ENCODE data around the gene LRTM1.

The LRTM1 gene

DNA sequence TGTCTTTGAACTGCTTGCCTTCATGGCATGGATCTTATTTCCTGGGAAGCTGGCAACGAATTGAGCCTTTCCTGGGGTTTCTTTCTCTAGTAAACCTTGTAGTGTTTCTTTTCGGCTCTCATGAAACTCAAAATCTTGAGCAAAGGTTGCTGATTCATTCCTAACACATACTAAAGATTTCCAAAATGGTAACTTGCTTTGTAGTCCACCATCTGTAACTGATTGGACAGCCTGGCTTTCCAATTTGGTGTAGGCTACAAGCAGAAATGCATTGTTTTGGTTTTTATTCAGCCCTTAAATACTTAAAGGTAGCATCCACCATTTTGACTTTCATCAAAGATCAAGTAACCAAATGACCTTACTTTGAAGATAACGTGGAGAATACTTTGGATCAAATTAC, 38.1 kb downstream of the LRTM1 start:
- no peak for DNase-seq

- DNase-seq: no peak
Measured at GRCh38 chr3:54888873-54889272, 39.0 kb downstream of the LRTM1 start.

GRCh38 chr3:54888162-54888561, 39.7 kb downstream of the LRTM1 start:
- no peak for DNase-seq

GRCh38 chr3:54882129-54882833, 45.6 kb downstream of the LRTM1 start:
- no peak for DNase-seq

GRCh38 chr3:54878145-54878544, 49.7 kb downstream of the LRTM1 start:
- DNase-seq: no peak

- DNase-seq: no peak
Measured at GRCh38 chr3:54877730-54878129, 50.1 kb downstream of the LRTM1 start.

DNA sequence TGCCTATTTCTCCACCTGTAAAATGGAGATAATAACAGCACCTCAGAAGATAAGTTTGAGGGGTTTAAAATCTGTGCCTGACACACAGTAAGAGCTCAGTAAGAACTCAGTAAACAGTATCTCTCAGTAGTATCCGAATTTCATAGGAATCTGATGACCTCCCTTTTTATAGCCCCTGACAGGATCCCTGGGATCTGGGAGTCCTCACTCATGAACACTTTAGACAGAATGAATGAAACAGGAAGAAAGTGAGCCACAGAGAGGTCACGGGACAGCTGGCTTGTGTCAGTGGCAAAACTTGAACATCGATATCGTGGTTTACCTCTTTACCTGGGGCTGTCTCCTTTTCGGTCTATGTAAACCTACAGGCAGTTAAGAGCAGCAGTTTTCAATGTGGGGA, 51.2 kb downstream of the LRTM1 start:
- DNase-seq: no peak

DNA sequence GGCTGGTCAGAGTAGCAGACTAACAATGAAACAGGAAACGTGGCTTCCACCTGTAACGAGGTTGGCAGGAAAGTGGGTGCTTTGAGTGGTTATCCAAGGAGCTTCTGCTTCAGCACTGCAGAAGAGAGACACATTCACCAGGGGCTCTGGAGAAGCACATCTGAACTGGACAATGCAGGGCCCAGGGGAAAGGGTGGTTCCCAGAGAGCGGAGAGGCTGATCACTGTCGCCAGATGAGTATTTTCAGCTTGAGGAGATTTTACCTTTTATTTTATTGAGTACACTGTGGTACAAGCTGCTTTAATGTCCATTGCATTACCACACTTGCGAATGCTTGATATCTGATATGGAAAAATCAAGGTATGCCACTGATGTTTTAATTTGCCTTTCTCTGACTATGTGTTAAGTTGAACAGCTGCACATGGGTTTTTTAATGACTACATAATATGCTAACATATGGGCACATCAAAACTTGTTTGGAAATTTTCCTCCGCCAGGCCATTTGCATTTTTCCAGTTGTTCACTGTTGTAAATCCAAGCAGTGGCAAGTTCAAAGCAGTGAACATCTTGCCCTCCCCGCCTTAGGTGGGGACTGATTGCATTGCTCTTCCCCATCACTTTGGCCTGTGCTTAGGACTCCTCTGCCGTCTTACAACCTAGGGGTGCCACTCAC, 52.1 kb downstream of the LRTM1 start:
- DNase-seq: no peak

DNA sequence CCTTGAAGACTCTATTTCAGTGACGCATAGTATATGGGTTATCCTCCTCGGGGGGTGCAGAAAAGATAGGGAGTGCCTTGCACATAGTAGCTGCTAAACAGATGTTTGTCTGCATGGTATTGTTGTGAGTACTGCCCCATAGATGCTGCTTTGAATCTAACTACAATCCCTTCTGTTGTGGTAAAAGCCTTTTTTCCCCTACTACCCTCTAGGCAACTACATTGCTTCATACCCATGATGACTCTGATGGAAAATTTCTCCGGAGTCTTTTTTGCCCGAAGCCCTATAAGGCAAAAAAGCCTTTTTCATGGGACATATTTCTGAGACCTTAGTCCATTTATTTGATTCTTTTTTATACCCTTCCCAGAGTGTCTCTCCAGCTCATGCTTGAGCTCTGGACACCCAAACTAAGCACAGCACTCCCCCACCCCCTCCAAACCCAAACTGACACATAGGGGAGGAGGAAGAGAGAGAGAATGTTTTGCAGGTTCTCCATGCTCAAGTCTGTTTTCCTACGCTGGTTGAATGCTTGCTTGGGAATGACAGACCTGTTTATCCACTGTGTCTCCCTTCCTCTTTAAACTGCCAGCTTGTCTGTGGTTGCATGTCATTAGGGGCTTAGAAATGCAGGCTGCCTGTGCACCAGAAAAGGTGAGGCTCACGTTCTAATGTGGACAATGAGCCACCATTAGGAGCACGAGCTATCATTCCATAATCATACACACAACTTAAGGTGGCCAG, 52.9 kb downstream of the LRTM1 start:
- no peak for DNase-seq

- DNase-seq: no peak
Measured at GRCh38 chr3:54873059-54874010, 54.5 kb downstream of the LRTM1 start.

DNA sequence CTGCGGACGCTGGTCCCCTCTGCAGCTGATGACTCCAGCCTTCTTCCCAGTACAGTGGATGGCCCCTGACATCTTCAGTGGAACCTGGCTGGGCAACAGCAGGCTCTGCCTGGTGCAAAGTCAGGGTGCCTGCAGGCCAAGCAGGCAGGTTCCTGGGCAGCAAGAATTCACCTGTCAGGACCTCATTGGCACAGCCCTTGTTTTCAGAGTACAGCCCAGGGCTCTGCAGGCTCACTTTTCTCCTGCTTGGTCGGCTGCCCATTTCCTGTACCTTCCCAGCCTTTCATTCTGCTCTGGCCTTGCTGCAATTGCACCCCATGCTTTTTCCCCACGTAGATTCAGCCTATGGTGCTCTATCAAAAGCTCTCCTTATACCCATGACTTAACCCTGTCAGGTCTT, 56.0 kb downstream of the LRTM1 start:
- no peak for DNase-seq

DNA sequence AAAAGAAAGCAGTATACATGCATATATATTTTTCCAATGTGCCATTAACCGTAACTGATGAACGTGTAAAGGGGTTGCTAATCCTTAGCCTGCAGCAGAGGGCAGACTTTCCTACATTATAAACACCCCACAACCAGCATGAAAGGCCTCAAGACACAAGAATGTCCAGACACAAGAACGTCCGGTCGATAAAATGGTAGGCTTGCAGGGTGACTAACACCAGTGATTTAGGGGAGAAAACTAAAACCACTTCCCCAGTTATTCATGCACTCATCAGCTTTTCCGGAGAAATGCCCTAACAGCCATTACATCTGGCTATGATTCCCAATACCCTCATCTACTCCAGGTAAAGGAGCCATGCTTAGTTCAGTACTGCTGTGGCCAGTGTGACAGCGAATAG, 57.4 kb downstream of the LRTM1 start:
- DNase-seq: peak in 1 of 2 experiments; percentile 8
